Cardiac atrium fibroblast (primary cell): ENCODE data around the gene MAGI1. TPM values are rescaled to one million over a fixed set of nuclear protein-coding genes. Genes with fewer than 3 reads are reported as not detected.

Experiments used
- total RNA-seq: library from RNA; depleted of rRNA; stranded (reverse); fragments of >200 nt; gene quantifications from 2 replicates; pipeline ENCODE4 v1.2.3, GENCODE V29; 2015

MAGI1 gene
- 12.8 and 20.9 TPM in 2 replicates for total RNA-seq

GRCh38 chr3:66038726-66039589 lies at the start of gene MAGI1:
MAGI1 (minus strand) TSS chr3:66038918; CDS start chr3:66038308, 610 bp downstream.

Other genes with a start within 250 kb of the MAGI1 start
- gene SLC25A26, start 182.1 kb upstream of the MAGI1 start, total RNA-seq, result 12.1 and 18.0 TPM in 2 replicates